ENCODE results near the gene TRAF7.
A peak's percentile ranks its signal among the peaks of the same experiment; 100 is the strongest.
"Not testable (repeated sequence)": the region's sequence is repeated elsewhere in the genome, so short reads cannot be mapped to it uniquely, and the experiment has no call there.

TRAF7 gene

GRCh38 chr16:2155091-2155950 is at the start of gene TRAF7:
TSS of gene TRAF7 (plus strand) at chr16:2155782. CDS start at chr16:2163921, 8,139 bp downstream.
- DNase-seq (ENCODE audit: low spot score): peak; percentile 93

DNA sequence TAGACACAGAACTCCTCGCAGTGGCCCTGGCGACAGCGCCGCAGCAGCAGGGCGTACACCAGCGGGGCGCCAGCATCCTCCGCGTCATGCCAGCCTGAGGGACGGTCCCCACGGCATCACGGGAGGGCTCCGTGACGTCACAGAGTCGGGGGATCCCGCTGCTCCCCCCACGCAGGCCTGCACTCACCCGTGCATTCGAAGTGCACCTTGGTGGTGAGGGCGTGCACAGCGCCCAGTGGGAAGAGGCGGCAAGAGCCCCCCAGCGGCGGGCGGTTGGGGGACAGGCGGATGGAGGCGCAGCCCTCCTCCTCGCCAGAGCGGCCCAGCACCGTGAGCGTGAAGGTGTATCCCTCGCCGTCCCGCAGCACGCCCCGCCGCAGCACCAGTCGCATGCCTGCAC is 49.4 kb upstream of the TRAF7 start:
- DNase-seq (ENCODE audit: low spot score): not testable (repeated sequence)

- DNase-seq (ENCODE audit: low spot score): not testable (repeated sequence)
These were observed 48.3 kb upstream of the TRAF7 start for GRCh38 chr16:2107121-2107790.

GRCh38 chr16:2107791-2108125 is 47.8 kb upstream of the TRAF7 start:
- DNase-seq (ENCODE audit: low spot score): not testable (repeated sequence)

DNA sequence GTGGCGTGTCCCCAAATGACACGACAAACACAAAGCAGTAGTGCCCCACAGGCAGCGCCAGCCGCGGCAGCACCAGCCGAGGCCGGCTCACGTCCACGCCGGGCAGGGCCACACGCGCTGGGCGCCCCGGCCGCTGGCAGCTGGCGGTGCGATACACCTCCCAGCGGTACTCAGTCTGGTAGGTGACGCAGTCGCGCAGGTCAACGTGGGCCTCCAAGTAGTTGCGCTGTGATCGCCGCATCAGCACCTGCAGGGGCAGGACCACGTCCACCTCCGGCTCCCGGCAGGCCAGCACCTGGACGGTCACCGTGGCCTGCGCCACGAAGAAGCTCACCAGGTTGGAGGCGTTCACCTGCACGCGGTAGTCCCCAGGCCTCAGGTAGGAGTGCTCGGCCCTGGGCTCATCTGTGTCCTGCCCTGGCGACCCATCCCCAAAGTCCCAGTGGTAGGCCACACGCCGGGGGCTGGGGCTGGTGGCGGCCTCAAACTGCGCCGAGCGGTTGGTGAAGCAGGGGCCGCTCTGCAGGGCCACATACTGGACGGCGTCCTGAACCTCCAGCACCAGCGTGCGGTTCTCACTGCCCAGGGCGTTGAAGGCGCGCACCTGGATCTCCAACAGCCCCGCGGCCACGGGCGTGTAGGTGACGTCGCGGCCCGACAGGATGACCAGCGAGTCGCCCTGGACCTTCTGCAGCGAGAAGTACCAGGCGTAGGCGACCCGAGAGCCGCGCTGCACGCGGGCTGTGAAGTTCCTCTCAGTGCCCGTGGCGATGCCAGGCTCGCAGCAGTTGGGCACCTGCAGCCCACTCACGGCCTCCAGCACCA is 46.9 kb upstream of the TRAF7 start:
- DNase-seq (ENCODE audit: low spot score): not testable (repeated sequence)

DNA sequence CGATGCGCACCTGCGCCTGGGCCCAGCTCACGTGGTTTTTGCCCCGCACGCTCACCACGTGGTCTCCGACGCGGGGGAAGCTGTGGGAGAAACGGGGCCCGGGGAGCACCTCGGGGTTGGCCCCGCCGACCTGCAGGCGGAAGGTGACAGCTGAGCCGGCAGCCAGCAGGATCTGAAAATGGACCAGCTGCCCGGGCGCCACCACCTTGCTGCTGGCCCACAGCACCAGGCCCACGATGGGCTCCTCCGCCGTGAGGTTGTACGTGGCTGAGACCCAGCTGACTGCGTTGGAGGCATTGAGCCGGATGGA is 46.4 kb upstream of the TRAF7 start:
- not testable (repeated sequence) for DNase-seq (ENCODE audit: low spot score)

GRCh38 chr16:2109872-2110271 is 45.7 kb upstream of the TRAF7 start:
- not testable (repeated sequence) for DNase-seq (ENCODE audit: low spot score)

GRCh38 chr16:2110332-2111008 is 45.1 kb upstream of the TRAF7 start:
- DNase-seq (ENCODE audit: low spot score): not testable (repeated sequence)

GRCh38 chr16:2111009-2111353 is 44.6 kb upstream of the TRAF7 start:
- not testable (repeated sequence) for DNase-seq (ENCODE audit: low spot score)

DNA sequence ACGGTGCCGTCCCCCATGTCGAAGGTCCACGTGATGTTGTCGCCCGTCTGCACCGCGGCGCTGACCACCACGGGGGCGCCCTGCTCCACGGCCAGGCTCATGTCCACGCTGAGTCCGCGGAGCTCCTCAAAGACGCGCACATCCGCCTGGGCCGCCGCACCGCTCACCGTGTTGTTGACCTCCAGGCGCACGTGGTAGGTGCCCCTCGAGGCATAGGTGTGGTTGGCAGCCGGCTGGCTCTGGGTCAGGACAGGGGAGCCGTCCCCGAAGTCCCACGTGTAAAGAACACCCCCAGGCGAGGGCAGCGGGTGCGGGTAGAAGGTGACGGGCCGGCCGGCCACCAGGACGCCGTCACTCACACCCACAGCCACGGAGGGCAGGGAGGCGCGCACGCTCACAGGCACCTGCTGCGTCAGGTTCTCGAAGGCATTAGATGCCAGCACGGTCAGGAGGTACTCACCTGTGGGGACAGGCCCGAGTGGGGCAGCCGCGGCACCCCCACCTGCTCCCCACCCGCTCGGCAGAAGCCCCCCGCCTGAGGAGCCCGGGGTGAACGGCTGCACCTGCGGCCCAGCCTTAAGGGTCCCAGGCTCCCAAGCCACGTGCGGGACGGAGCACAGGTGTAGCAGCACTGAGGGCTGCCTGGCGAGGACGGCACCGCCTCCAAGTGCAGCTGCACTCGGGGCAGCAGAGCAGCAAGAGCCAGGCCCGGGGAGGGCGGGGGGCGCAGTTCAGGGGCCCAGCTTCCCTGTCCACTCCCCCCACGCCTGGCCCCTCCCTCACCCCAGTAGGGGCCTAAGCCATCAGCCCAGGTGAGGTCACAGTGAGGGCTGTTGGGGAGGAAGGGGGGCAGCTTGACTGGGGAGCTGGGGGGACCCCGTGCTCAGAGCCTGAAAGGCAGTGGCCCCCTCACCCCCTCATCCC is 43.9 kb upstream of the TRAF7 start:
- not testable (repeated sequence) for DNase-seq (ENCODE audit: low spot score)

DNA sequence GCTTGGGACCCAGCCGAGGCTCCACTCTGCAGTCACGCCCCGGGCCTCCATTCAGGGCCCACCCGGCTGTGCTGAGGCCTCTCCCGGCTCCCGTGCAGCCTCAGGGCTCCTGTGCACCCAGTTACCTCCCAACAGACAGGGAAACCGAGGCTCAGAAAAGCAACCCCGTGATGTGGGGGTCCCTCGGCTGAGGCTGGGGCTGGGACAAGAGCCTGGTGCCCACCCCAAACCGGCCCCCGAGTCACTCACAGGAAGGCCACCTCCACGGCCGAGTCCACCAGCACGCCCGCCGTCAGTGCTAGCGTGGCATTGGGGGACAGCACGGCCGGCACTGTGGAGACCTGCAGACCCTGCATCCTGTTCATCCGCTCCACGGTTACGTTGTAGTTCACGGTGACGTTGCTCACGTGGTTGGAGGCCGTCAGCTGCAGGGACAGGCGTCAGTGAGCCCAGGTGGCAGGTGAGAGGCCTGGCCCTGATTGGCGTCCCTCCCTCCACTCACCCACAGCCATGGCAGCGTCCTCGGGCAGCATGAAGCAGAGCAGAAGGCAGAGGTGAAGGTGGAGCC is 43.0 kb upstream of the TRAF7 start:
- not testable (repeated sequence) for DNase-seq (ENCODE audit: low spot score)

- not testable (repeated sequence) for DNase-seq (ENCODE audit: low spot score)
These were observed 41.4 kb upstream of the TRAF7 start for GRCh38 chr16:2114225-2114624.

DNA sequence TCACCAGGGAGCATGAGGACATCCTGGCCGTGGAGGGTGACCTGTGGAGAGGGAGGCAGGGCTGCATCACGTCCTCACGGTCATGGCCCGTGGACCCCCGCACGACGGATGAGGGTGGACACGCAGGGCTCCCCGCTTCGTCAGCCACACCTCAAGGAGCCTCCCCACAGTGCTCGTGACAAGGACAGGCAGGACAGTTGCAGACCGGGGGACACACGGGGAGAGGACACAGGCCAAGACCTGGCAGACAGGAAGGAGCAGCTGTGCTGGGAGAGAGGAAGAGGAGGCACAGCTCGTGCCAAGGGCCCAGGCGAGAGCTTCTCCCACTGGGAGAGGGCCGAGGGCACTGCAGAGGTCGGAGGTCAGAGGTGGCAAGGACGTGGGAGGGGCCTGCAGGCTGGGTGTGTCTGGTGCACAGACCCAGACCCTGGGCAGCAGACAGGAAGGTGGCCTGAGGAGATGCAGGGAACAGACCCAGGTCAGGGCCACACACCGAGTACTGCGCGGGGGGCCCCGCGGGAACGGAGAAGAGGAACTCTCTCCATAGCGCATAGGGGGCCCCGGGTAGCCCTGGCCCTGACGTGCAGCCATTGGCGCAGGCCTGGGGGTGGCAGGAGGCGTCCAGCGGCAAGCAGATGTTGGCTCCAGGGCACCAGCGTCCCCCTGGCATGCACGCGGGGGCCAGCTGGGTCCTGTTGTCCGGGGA is 40.5 kb upstream of the TRAF7 start:
- not testable (repeated sequence) for DNase-seq (ENCODE audit: low spot score)

DNA sequence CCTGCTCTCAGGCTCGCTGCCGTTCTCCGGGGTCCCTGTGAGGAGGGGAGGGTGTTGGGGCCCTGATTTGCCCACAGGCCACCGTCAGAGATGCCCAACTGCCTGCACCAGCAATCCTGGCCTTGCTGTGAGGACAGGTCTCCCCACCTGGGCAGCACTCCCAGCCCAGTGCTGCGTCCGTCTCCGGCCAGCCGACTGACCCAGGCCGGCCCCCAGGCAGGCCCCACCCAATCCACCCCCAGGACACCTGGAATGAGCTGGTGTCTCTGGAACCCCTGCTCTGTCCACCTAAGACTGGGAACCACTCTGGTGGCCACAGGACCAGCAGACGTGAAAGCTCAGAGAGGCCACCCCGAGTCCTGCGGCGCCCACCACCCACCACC is 40.0 kb upstream of the TRAF7 start:
- DNase-seq (ENCODE audit: low spot score): no peak

DNA sequence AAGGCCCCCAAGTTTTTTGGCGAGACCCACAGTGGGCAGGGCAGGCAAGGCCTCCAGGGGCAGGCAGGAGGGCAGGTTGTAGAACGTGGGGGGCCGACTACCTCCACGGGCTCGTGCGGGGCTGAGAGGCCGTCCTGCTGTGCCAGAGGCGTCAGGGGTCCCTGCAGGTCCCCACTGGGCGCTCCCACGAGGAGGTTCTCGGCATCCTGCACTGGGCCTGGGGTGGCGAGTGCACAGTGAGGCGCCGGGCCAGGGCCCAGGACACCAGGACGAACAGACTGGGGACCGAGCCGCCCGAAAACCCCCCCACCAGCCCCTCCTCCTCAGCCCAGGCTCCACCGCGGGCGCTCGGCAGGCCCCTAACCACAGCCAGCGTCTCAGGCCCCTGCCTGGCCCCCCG is 39.2 kb upstream of the TRAF7 start:
- DNase-seq (ENCODE audit: low spot score): not testable (repeated sequence)

DNA sequence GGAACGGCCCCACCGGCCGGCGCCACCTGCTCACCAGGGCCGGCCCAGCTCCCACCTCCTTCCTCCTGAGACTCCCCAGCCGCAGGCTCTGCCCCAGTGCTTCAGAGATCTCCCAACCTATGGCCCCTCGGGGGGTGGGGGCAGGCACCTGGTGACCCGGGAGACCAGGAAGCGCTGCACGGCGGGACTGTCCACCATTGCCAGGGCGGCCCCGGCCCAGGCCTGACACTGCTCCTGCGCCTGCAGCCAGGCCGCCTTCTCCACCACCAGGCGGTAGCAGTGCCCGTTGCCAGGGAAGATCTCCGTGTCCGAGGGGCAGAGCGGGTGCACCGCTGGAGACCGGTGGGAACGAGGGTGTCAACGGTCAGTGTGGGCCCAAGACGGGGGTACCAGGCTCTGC is 38.2 kb upstream of the TRAF7 start:
- DNase-seq (ENCODE audit: low spot score): not testable (repeated sequence)

- not testable (repeated sequence) for DNase-seq (ENCODE audit: low spot score)
These were observed 37.4 kb upstream of the TRAF7 start for GRCh38 chr16:2117960-2118722.

DNA sequence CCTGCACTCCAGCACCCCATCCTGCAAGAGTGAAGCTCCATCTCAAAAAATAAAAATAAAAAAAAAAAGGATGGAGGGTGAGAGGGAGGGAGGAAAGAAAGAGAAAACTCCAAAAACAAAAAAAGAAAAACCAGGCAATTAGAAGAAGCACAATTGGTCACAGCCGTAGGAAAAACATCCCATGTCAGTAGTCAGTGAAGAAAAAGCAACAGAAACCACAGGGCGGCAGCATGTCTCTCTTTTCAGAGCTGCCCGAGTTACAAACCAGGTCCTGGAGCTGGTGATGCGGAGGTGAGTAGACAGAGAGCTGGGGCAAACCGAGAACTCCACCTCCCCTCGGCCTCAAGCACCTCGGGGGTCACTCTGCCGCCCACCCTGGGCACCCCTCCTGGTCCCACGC is 34.3 kb upstream of the TRAF7 start:
- not testable (repeated sequence) for DNase-seq (ENCODE audit: low spot score)

GRCh38 chr16:2121853-2122252 is 33.7 kb upstream of the TRAF7 start:
- no peak for DNase-seq (ENCODE audit: low spot score)
